ENCODE results near the gene CLSTN2.

Gene CLSTN2

GRCh38 chr3:140068494-140069017, 133.6 kb downstream of the CLSTN2 start:
- H3K4me3 ChIP-seq (replicated peaks; ENCODE audit: low read depth, low read length): no peak overlapping the region
- TF ChIP-seq CTCF (IDR thresholded peaks at IDR 0.05; ENCODE audit: low read depth, low read length, missing control alignments): no peak
- no peak for DNase-seq (ENCODE audit: extremely low read depth, low read depth)

- DNase-seq (ENCODE audit: extremely low read depth, low read depth): no peak
- TF ChIP-seq CTCF (IDR thresholded peaks at IDR 0.05; ENCODE audit: low read depth, low read length, missing control alignments): no peak
- no peak overlapping the region for H3K4me3 ChIP-seq (replicated peaks; ENCODE audit: low read depth, low read length)
Measured at GRCh38 chr3:140073278-140074045, 138.5 kb downstream of the CLSTN2 start.

- H3K4me3 ChIP-seq (replicated peaks; ENCODE audit: low read depth, low read length): no peak overlapping the region
- no peak for TF ChIP-seq CTCF (IDR thresholded peaks at IDR 0.05; ENCODE audit: low read depth, low read length, missing control alignments)
- no peak for DNase-seq (ENCODE audit: extremely low read depth, low read depth)
Measured at GRCh38 chr3:140076552-140076951, 141.6 kb downstream of the CLSTN2 start.

- TF ChIP-seq CTCF (IDR thresholded peaks at IDR 0.05; ENCODE audit: low read depth, low read length, missing control alignments): no peak
- H3K4me3 ChIP-seq (replicated peaks; ENCODE audit: low read depth, low read length): no peak overlapping the region
Measured at GRCh38 chr3:140077406-140077805, 142.4 kb downstream of the CLSTN2 start.

GRCh38 chr3:140078343-140078742, 143.4 kb downstream of the CLSTN2 start:
- no peak overlapping the region for H3K4me3 ChIP-seq (replicated peaks; ENCODE audit: low read depth, low read length)
- no peak for TF ChIP-seq CTCF (IDR thresholded peaks at IDR 0.05; ENCODE audit: low read depth, low read length, missing control alignments)
- DNase-seq (ENCODE audit: extremely low read depth, low read depth): no peak

More at GRCh38 chr3:140077406-140077805, 142.4 kb downstream of the CLSTN2 start:
- no peak for DNase-seq (ENCODE audit: extremely low read depth, low read depth)

- DNase-seq (ENCODE audit: extremely low read depth, low read depth): no peak
- TF ChIP-seq CTCF (IDR thresholded peaks at IDR 0.05; ENCODE audit: low read depth, low read length, missing control alignments): no peak
- no peak overlapping the region for H3K4me3 ChIP-seq (replicated peaks; ENCODE audit: low read depth, low read length)
Measured at GRCh38 chr3:140078940-140079339, 144.0 kb downstream of the CLSTN2 start.

Data from HFF-Myc (cell line).